IgD-negative memory B cell (primary cell): ENCODE results near the gene PI4KA. TPM values are rescaled to one million over a fixed set of nuclear protein-coding genes. Genes with fewer than 3 reads are reported as not detected.

Source experiments
- H3K27ac Mint-ChIP-seq, 3 donors: one replicate each; pipeline ENCODE4 v1.8.0; 2020 to 2022; ENCODE audit warnings: mild to moderate bottlenecking in 3 of 3, mixed read lengths in 3 of 3, moderate library complexity in 1 of 3
- H3K27me3 Mint-ChIP-seq: one replicate; pipeline ENCODE4 v1.8.0; 2021; ENCODE audit warnings: mixed read lengths
- H3K36me3 Mint-ChIP-seq: one replicate; pipeline ENCODE4 v1.8.0; 2020; ENCODE audit warnings: mild to moderate bottlenecking, mixed read lengths
- H3K4me1 Mint-ChIP-seq, 3 donors: one replicate each; pipeline ENCODE4 v1.8.0; 2020 to 2022; ENCODE audit warnings: mixed read lengths in 3 of 3, mild to moderate bottlenecking in 1 of 3
- H3K4me3 Mint-ChIP-seq, 4 donors: one replicate each; pipeline ENCODE4 v1.8.0; 2020 to 2022; ENCODE audit warnings: mild to moderate bottlenecking in 4 of 4, mixed read lengths in 4 of 4, moderate library complexity in 3 of 4
- H3K9me3 Mint-ChIP-seq, 3 donors: one replicate each; pipeline ENCODE4 v1.8.0; 2020 to 2021; ENCODE audit warnings: mixed read lengths in 3 of 3, mild to moderate bottlenecking in 1 of 3
- polyA plus RNA-seq: library from polyadenylated mRNA; unstranded; fragments of 300-500 nt; fragmentation: Illumina TruSeq; gene quantifications from one replicate; pipeline ENCODE4 v1.2.3, GENCODE V29; 2021

PI4KA gene
- polyA plus RNA-seq, 1 donor from 2014 or later, result 43.4 TPM

DNA sequence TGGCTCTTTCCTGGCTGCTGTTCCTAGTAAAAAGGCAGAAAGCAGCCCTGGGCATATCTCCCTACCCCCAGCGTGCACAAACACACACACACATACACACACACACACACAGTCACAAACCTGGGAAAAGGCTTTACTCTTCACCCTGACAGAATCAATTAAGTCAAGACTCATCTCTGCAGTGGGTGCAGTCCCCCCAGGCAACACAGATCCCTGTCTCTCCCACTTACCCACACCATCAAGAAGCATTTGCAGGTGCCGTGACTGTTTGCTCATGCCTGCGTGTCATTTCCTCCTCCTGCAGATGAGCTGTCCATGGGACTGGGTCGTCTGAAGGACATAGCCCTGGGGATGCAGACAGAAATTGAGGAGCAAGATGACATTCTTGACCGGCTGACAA lies 28.8 kb upstream of the PI4KA start:
- H3K27me3 Mint-ChIP-seq, result no peaks in the 10 kb centered on the region
- H3K4me1 Mint-ChIP-seq, result no peaks in the 10 kb centered on the region
- no peaks in the 10 kb centered on the region for H3K9me3 Mint-ChIP-seq
- H3K36me3 Mint-ChIP-seq, result peaks cover 8% of the 10 kb centered on the region
- no peak overlapping the region for H3K4me3 Mint-ChIP-seq
- peak overlapping the region in 1 of 3 donors; percentile 3 for H3K27ac Mint-ChIP-seq

DNA sequence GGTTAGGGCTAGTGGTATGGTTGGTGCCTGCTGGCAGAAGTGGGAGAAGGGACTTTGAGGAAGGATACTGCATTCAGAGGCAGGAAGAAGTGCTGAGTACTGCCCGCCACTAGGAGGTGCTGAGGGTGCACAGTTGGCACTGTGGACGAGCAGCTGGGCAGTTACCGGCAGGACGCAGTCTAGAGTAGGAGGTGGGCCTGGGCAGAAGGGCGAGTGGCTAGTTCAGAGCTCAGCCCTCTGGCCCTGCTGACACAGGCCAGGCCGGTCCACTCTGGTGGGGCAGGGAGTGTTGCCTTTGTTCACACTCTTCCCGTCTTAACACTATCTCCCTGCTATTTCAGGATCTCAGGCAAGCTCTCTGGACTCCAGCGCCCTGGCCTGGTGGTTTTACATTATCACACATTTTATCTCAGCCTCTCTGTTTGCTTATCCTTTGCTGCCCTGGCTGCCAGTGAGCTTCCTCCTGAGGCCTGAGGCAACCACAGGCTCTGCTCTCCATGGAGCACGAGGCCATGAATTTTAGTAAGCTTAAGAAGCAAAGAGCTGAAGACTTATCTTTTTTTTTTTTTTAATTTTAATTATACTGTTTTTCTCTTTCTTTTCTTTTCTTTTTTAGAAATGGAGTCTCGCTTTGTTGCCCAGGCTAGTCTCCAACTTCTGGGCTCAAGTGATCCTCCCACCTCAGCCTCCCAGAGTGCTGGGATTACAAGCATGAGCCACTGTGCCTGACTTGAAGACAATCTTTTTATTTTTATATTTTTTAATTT lies 27.1 kb upstream of the PI4KA start:
- H3K4me3 Mint-ChIP-seq, result no peak overlapping the region
- H3K4me1 Mint-ChIP-seq, result no peaks in the 10 kb centered on the region

GRCh38 chr22:20885017-20885556 lies 26.5 kb upstream of the PI4KA start:
- Mint-ChIP-seq H3K27ac (no peak overlapping the region), H3K36me3 (peaks cover 10% of the 10 kb centered on the region), H3K4me1 (no peaks in the 10 kb centered on the region), H3K27me3 (no peaks in the 10 kb centered on the region), H3K4me3 (no peak overlapping the region), H3K9me3 (no peaks in the 10 kb centered on the region)

More for the DNA sequence above, 27.1 kb upstream of the PI4KA start:
- no peak overlapping the region for H3K27ac Mint-ChIP-seq
- H3K9me3 Mint-ChIP-seq, result no peaks in the 10 kb centered on the region
- peaks cover 8% of the 10 kb centered on the region for H3K36me3 Mint-ChIP-seq
- no peaks in the 10 kb centered on the region for H3K27me3 Mint-ChIP-seq

- peaks cover 6% of the 10 kb centered on the region for H3K36me3 Mint-ChIP-seq
- no peak overlapping the region for H3K27ac Mint-ChIP-seq
- H3K4me3 Mint-ChIP-seq, result no peak overlapping the region
- no peaks in the 10 kb centered on the region for H3K27me3 Mint-ChIP-seq
- no peaks in the 10 kb centered on the region for H3K9me3 Mint-ChIP-seq
- H3K4me1 Mint-ChIP-seq, result no peaks in the 10 kb centered on the region
Measured at GRCh38 chr22:20884454-20884853, 25.8 kb upstream of the PI4KA start.

DNA sequence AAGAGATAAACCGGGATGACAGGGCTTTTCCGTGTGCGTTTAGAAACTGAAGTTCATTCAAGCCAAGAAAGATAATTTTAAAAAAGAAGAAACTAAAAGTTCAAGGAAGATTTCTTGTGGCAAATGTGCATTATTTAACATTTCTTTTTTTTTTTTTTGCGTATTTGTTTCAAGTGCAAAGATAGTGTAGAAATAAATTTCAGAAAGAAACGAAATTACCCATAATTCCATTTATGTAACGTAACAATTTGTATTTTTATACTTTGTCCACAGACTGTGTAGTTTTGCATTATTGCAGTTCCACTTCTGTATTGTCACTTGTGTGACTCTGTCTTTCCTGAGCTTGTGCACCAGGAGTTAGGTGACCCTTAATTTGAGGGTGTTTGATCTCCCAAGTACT lies 24.2 kb upstream of the PI4KA start:
- no peak overlapping the region for H3K4me3 Mint-ChIP-seq
- H3K4me1 Mint-ChIP-seq, result no peaks in the 10 kb centered on the region
- peak overlapping the region in 1 of 3 donors; percentile 6 for H3K27ac Mint-ChIP-seq
- no peaks in the 10 kb centered on the region for H3K27me3 Mint-ChIP-seq
- peaks cover 3% of the 10 kb centered on the region for H3K36me3 Mint-ChIP-seq
- no peaks in the 10 kb centered on the region for H3K9me3 Mint-ChIP-seq

DNA sequence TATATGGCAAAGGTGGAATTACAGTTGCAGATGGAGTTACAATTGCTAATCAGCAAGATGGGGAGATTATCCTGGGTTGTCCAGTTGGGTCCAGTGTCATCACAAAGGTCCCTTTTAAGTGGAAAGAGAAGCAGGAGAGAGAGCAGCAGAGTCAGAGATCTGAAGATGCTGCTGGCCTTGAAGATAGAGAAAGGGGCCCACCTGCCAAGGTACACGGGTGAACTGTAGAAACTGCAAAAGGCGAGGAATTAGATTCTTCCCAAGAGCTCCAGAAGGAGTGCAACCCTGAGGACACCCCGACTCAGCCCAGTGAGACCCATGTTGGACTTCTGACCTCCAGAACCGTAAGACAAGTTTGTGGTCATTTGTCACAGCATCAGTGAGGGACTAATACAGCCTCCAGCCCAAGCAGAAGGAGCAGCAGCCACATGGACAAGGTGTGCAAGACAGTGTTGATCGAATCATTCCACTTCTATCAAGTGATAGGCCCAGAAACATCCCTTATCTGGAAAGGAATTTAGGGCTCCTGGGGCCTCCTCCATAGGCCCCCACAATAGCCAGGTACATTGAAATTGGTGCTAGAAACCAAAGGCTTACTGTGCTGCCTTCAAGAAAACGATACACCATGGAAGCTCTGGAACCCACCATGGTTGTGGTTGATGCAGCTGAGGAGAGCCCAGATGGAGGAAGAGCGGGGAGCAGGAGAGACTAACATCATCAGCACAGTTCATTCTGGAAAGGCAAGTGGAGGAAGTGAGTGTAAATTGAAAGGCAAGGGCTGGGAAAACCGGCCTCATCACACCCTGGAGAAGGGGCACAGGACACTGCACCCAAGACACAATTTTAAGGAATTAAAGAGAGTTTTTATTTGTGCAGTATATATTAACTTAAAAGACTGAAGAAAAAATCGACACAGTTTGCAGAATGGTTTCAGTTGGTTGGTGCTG lies 23.5 kb upstream of the PI4KA start:
- Mint-ChIP-seq H3K4me3 (no peak overlapping the region), H3K27ac (no peak overlapping the region), H3K4me1 (no peaks in the 10 kb centered on the region), H3K9me3 (no peaks in the 10 kb centered on the region), H3K27me3 (no peaks in the 10 kb centered on the region), H3K36me3 (peaks cover 3% of the 10 kb centered on the region)

- no peaks in the 10 kb centered on the region for H3K4me1 Mint-ChIP-seq
- H3K36me3 Mint-ChIP-seq, result peaks cover 3% of the 10 kb centered on the region
- no peak overlapping the region for H3K4me3 Mint-ChIP-seq
- no peaks in the 10 kb centered on the region for H3K9me3 Mint-ChIP-seq
- H3K27me3 Mint-ChIP-seq, result no peaks in the 10 kb centered on the region
- no peak overlapping the region for H3K27ac Mint-ChIP-seq
Measured at GRCh38 chr22:20881231-20881630, 22.6 kb upstream of the PI4KA start.

DNA sequence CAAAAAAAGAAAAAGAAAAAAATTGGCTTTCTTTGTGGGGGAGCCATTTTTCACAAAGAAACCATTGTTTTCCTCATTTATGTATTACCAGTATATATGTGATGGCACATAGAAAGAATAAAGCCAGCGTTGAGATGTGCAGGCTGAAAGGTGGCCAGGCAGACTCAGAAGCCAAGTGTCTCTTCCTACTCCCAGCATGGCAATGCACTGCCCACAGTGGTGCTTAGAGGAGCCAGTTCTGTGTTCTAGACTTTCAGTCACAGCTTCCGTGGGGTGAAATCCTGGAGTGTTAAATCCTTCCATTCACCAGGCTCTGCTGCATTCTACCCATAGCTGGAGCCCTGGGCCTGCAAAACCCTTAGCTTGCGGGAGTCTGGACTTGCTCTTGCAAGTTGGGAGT lies 19.1 kb upstream of the PI4KA start:
- Mint-ChIP-seq H3K27me3 (no peaks in the 10 kb centered on the region), H3K4me1 (no peaks in the 10 kb centered on the region), H3K4me3 (no peak overlapping the region), H3K27ac (no peak overlapping the region), H3K36me3 (peaks cover 6% of the 10 kb centered on the region), H3K9me3 (no peaks in the 10 kb centered on the region)

- Mint-ChIP-seq H3K4me3 (no peak overlapping the region), H3K9me3 (no peaks in the 10 kb centered on the region), H3K36me3 (peaks cover 4% of the 10 kb centered on the region), H3K4me1 (no peaks in the 10 kb centered on the region), H3K27ac (no peak overlapping the region), H3K27me3 (no peaks in the 10 kb centered on the region)
Measured at GRCh38 chr22:20875296-20875695, 16.7 kb upstream of the PI4KA start.

DNA sequence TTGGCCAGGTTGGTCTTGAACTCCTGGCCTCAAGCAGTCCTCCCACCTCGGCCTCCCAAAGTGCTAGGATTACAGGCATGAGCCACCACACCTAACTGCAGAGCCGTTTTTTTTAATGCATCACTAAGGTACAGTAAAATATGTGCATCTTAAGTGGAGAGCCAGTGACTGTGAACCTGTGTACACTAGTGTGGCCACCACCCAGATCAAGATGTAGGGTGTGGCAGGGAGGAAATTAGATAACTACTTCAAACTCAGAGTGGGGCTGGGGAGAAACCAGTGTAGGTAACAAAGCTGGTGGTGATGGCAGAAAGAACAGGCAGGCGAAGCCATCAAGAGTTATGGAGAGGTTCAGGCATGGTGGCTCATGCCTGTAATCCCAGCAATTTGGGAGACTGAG lies 14.6 kb upstream of the PI4KA start:
- H3K4me3 Mint-ChIP-seq, result no peak overlapping the region

GRCh38 chr22:20869234-20869633 lies 10.6 kb upstream of the PI4KA start:
- H3K4me1 Mint-ChIP-seq, result peaks cover 0 to 1% (median 0%) of the 10 kb centered on the region in 3 donors
- H3K27ac Mint-ChIP-seq, result no peak overlapping the region
- peaks cover 7% of the 10 kb centered on the region for H3K36me3 Mint-ChIP-seq
- no peak overlapping the region for H3K4me3 Mint-ChIP-seq
- peaks cover 0 to 2% (median 0%) of the 10 kb centered on the region in 3 donors for H3K9me3 Mint-ChIP-seq
- no peaks in the 10 kb centered on the region for H3K27me3 Mint-ChIP-seq

More for the DNA sequence above, 14.6 kb upstream of the PI4KA start:
- H3K27ac Mint-ChIP-seq, result no peak overlapping the region
- H3K27me3 Mint-ChIP-seq, result no peaks in the 10 kb centered on the region
- peaks cover 8% of the 10 kb centered on the region for H3K36me3 Mint-ChIP-seq
- peaks cover 0 to 2% (median 0%) of the 10 kb centered on the region in 3 donors for H3K9me3 Mint-ChIP-seq
- H3K4me1 Mint-ChIP-seq, result peaks cover 0 to 1% (median 0%) of the 10 kb centered on the region in 3 donors

DNA sequence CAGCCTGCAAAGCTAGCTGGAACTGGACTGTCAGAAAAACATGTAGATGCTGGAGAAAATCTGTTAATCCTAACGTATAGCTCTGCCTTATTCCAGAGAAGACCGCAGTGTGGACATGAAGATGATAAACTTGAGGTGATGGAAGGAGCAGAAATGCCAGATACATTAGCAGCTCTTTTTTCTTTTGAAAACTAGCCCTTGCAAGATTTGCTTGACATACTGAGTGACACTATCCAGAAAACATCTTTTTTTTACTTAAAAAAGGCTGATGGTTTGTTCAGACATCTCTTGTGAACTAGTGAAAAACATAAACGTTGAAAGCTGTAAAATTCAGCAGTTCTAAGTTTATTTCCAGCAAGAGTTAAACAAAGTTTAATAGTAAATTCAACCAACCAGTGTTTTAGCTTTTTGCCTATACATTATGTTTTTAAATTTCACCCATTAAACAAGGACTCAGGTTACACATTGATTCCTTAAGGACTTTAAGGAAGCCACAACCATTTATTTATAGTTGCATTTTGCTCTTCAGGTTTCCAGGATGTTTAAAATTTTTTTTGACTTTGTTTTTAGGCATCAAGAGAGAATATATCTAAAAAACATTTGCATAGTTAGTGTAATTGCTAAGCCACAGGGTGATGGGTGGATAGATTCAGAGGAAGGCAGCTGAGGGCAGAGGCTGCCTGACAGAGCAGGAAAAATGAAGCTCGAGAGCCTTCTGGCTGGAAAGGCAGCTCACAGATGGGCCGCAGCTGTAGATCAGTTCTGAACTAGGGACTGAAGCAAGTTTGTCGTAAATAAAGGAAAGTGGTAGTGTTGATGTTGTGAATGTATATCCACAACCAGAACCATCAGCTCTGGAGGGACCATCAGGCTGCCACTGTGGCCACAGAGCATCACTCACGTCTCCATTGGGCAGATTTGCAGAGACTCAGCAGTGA lies 9.7 kb upstream of the PI4KA start:
- H3K4me3 Mint-ChIP-seq, result no peak overlapping the region
- H3K4me1 Mint-ChIP-seq, result peaks cover 1 to 5% (median 4%) of the 10 kb centered on the region in 3 donors
- H3K27ac Mint-ChIP-seq, result no peak overlapping the region
- peaks cover 11% of the 10 kb centered on the region for H3K36me3 Mint-ChIP-seq
- no peaks in the 10 kb centered on the region for H3K27me3 Mint-ChIP-seq
- H3K9me3 Mint-ChIP-seq, result peaks cover 0 to 2% (median 0%) of the 10 kb centered on the region in 3 donors

DNA sequence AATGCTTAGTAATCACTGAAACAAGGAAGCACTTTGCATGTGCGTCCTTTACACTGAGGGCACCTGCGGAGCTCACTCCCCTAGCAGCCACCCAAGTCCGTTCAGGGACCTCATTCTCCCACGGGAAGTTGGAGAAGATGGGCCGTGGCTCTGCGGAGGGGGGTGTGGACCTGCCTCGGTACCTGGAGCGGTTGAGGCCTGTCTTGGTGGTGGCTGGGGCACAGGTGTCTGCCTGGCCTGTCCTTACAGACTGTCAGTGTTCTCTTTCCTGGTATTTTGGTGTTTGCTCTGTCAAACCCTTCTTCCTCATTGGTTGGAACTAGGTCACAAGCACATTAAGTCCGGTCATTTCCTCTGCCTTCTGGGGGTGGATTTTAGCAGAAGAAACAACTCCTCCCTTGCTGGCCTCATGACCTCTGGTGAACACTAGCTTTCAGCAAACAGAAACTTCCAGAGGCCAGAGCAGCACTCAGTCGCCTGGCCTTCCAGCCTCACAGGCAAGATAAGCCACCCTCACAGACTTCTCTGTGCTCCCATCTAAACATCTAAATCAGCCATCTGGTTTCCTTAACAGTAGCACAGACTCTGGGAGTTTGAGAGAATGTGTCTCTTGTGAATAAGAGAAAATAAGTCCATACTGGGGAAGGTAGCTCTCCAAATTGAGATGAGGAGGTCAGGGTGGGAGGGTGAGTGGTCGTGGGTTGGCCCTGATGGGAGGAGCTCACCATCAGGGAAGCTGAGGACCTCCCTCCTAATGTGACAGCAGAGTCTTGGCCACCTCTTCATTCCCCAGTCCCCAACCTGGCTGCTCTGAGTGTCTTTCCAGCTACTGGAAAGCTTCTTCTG lies 8.8 kb upstream of the PI4KA start:
- H3K9me3 Mint-ChIP-seq, result peaks cover 0 to 2% (median 0%) of the 10 kb centered on the region in 3 donors
- H3K36me3 Mint-ChIP-seq, result peaks cover 10% of the 10 kb centered on the region
- H3K27me3 Mint-ChIP-seq, result no peaks in the 10 kb centered on the region
- no peak overlapping the region for H3K27ac Mint-ChIP-seq
- no peak overlapping the region for H3K4me3 Mint-ChIP-seq
- peaks cover 4 to 5% (median 5%) of the 10 kb centered on the region in 3 donors for H3K4me1 Mint-ChIP-seq
